ENCODE measurements around the gene ALOXE3. TPM values are rescaled to one million over a fixed set of nuclear protein-coding genes. Genes with fewer than 3 reads are reported as not detected.

The ALOXE3 gene
- total RNA-seq, 1 experiment from 2014 or later, result not detected

GRCh38 chr17:8159032-8159400 lies 40.7 kb upstream of the ALOXE3 start:
- intact Hi-C loops (cut with micrococcal nuclease; ENCODE audit: unreplicated experiment), result loop anchor here (5.0 kb wide), 1 partner anchor 37 kb away; the partner anchor contains the start of gene HES7
- DNase-seq, result no peak
- Mint-ChIP-seq H3K27ac (ENCODE audit: unreplicated experiment) (no peak overlapping the region), H3K9me3 (ENCODE audit: low read depth, unreplicated experiment) (no peaks in the 10 kb centered on the region), H3K4me3 (ENCODE audit: low read depth, unreplicated experiment) (no peak overlapping the region), H3K36me3 (ENCODE audit: insufficient read depth, unreplicated experiment) (peaks cover 40% of the 10 kb centered on the region), H3K27me3 (ENCODE audit: unreplicated experiment) (no peaks in the 10 kb centered on the region), H3K4me1 (ENCODE audit: low read depth, unreplicated experiment) (no peaks in the 10 kb centered on the region)
- no TSS peak for BruUV-seq (replicated peaks)
- CTCF ChIA-PET, result no interaction called here
- no peak for TF ChIP-seq CTCF (IDR thresholded peaks at IDR 0.05; ENCODE audit: unreplicated experiment)

- intact Hi-C loops (cut with micrococcal nuclease; ENCODE audit: unreplicated experiment), result loop anchor here (1.0 to 5.0 kb wide), 2 partner anchors 20 to 36 kb away; partner anchors contain the start of gene HES7
Observed at GRCh38 chr17:8158267-8159031, 40.1 kb upstream of the ALOXE3 start.

GRCh38 chr17:8156246-8156992 lies 38.1 kb upstream of the ALOXE3 start:
- no TSS peak for BruUV-seq (replicated peaks)
- Mint-ChIP-seq H3K4me1 (ENCODE audit: low read depth, unreplicated experiment) (no peaks in the 10 kb centered on the region), H3K27ac (ENCODE audit: unreplicated experiment) (no peak overlapping the region), H3K36me3 (ENCODE audit: insufficient read depth, unreplicated experiment) (peaks cover 20% of the 10 kb centered on the region), H3K9me3 (ENCODE audit: low read depth, unreplicated experiment) (no peaks in the 10 kb centered on the region), H3K27me3 (ENCODE audit: unreplicated experiment) (no peaks in the 10 kb centered on the region), H3K4me3 (ENCODE audit: low read depth, unreplicated experiment) (no peak overlapping the region)
- intact Hi-C loops (cut with micrococcal nuclease; ENCODE audit: unreplicated experiment), result loop anchor here (5.0 kb wide), 1 partner anchor 34 kb away; the partner anchor contains the start of gene HES7
- CTCF ChIA-PET, result interaction anchor here (0.7 to 1.5 kb wide), 6 partner anchors 18 to 96 kb away, joined by 3 to 8 read pairs (median 4); partner anchors contain the start of gene HES7
- DNase-seq, result peak; percentile 98
- TF ChIP-seq CTCF (IDR thresholded peaks at IDR 0.05; ENCODE audit: unreplicated experiment), result no peak

More at GRCh38 chr17:8158267-8159031, 40.1 kb upstream of the ALOXE3 start:
- Mint-ChIP-seq H3K4me3 (ENCODE audit: low read depth, unreplicated experiment) (no peak overlapping the region), H3K9me3 (ENCODE audit: low read depth, unreplicated experiment) (no peaks in the 10 kb centered on the region), H3K36me3 (ENCODE audit: insufficient read depth, unreplicated experiment) (peaks cover 37% of the 10 kb centered on the region), H3K27ac (ENCODE audit: unreplicated experiment) (no peak overlapping the region), H3K27me3 (ENCODE audit: unreplicated experiment) (no peaks in the 10 kb centered on the region), H3K4me1 (ENCODE audit: low read depth, unreplicated experiment) (no peaks in the 10 kb centered on the region)
- TF ChIP-seq CTCF (IDR thresholded peaks at IDR 0.05; ENCODE audit: unreplicated experiment), result peak; percentile 74
- peak; percentile 90 for DNase-seq
- CTCF ChIA-PET, result interaction anchor here (1.1 kb wide), 1 partner anchor 32 kb away, joined by 6 read pairs; the partner anchor contains the start of gene BORCS6
- BruUV-seq (replicated peaks), result no TSS peak

- TF ChIP-seq CTCF (IDR thresholded peaks at IDR 0.05; ENCODE audit: unreplicated experiment), result no peak
- CTCF ChIA-PET, result interaction anchor here (0.7 to 1.5 kb wide), 2 partner anchors 32 to 96 kb away, joined by 3 to 5 read pairs; partner anchors contain the start of gene HES7
- Mint-ChIP-seq H3K27me3 (ENCODE audit: unreplicated experiment) (no peaks in the 10 kb centered on the region), H3K36me3 (ENCODE audit: insufficient read depth, unreplicated experiment) (peaks cover 15% of the 10 kb centered on the region), H3K4me1 (ENCODE audit: low read depth, unreplicated experiment) (no peaks in the 10 kb centered on the region), H3K4me3 (ENCODE audit: low read depth, unreplicated experiment) (no peak overlapping the region), H3K27ac (ENCODE audit: unreplicated experiment) (no peak overlapping the region), H3K9me3 (ENCODE audit: low read depth, unreplicated experiment) (no peaks in the 10 kb centered on the region)
- DNase-seq, result no peak
- intact Hi-C loops (cut with micrococcal nuclease; ENCODE audit: unreplicated experiment), result loop anchor here (5.0 kb wide), 1 partner anchor 34 kb away; the partner anchor contains the start of gene HES7
- no TSS peak for BruUV-seq (replicated peaks)
Observed at GRCh38 chr17:8155996-8156245, 37.6 kb upstream of the ALOXE3 start.
